Medulla oblongata (tissue), 1 donor: Measurements from ENCODE around the gene FABP2.
"Not testable (repeated sequence)": the region's sequence is repeated elsewhere in the genome, so short reads cannot be mapped to it uniquely, and the experiment has no call there.

Experiments used
- DNase-seq: peaks from one replicate; pipeline ENCODE4 v3.0.0-alpha.2; 2015; ENCODE audit errors: extremely low spot score

Gene FABP2

GRCh38 chr4:119321921-119322687 is at the start of gene FABP2:
Gene FABP2, minus strand, starts transcription at chr4:119322138. Its CDS starts 36 bp downstream, at chr4:119322102.
- no peak for DNase-seq

GRCh38 chr4:119370951-119371683 is 49.2 kb upstream of the FABP2 start:
- not testable (repeated sequence) for DNase-seq

GRCh38 chr4:119370392-119370791 is 48.5 kb upstream of the FABP2 start:
- DNase-seq: not testable (repeated sequence)

GRCh38 chr4:119366802-119367201 is 44.9 kb upstream of the FABP2 start:
- not testable (repeated sequence) for DNase-seq

GRCh38 chr4:119364203-119364602 is 42.3 kb upstream of the FABP2 start:
- DNase-seq: not testable (repeated sequence)

GRCh38 chr4:119363372-119363771 is 41.4 kb upstream of the FABP2 start:
- not testable (repeated sequence) for DNase-seq

GRCh38 chr4:119362413-119362812 is 40.5 kb upstream of the FABP2 start:
- not testable (repeated sequence) for DNase-seq

GRCh38 chr4:119359873-119360272 is 37.9 kb upstream of the FABP2 start:
- DNase-seq: not testable (repeated sequence)

GRCh38 chr4:119356796-119357195 is 34.9 kb upstream of the FABP2 start:
- DNase-seq: not testable (repeated sequence)

- DNase-seq: not testable (repeated sequence)
These were observed 34.1 kb upstream of the FABP2 start for GRCh38 chr4:119356041-119356440.

- not testable (repeated sequence) for DNase-seq
These were observed 31.4 kb upstream of the FABP2 start for GRCh38 chr4:119353364-119353763.

GRCh38 chr4:119348169-119348568 is 26.2 kb upstream of the FABP2 start:
- DNase-seq: not testable (repeated sequence)

- DNase-seq: not testable (repeated sequence)
These were observed 21.4 kb upstream of the FABP2 start for GRCh38 chr4:119343293-119343692.

- DNase-seq: not testable (repeated sequence)
These were observed 18.0 kb upstream of the FABP2 start for GRCh38 chr4:119339895-119340294.

GRCh38 chr4:119337010-119337409 is 15.1 kb upstream of the FABP2 start:
- peak; percentile 18 for DNase-seq

- not testable (repeated sequence) for DNase-seq
These were observed 14.5 kb upstream of the FABP2 start for GRCh38 chr4:119336332-119336979.

GRCh38 chr4:119329835-119330620 is 8.1 kb upstream of the FABP2 start:
- DNase-seq: no peak

GRCh38 chr4:119328695-119329094 is 6.8 kb upstream of the FABP2 start:
- DNase-seq: no peak

- DNase-seq: no peak
These were observed 3.9 kb downstream of the FABP2 start for GRCh38 chr4:119317990-119318389.

- no peak for DNase-seq
These were observed 6.9 kb downstream of the FABP2 start for GRCh38 chr4:119315036-119315435.

- DNase-seq: peak; percentile 50
These were observed 7.6 kb downstream of the FABP2 start for GRCh38 chr4:119314356-119314755.
